GM18868 (cell line): Measurements from ENCODE around the gene RFESD.

ENCODE experiments used
- ATAC-seq: cut with Tn5 transposase; IDR thresholded peaks from one replicate; pipeline ENCODE4 v1.9.1; 2021; ENCODE audit warnings: mild to moderate bottlenecking, moderate library complexity; ENCODE audit not compliant: unreplicated experiment

Gene RFESD

GRCh38 chr5:95660060-95660459 lies 13.5 kb downstream of the RFESD start:
- ATAC-seq: no peak

GRCh38 chr5:95662946-95663345 lies 16.4 kb downstream of the RFESD start:
- ATAC-seq: no peak

GRCh38 chr5:95664204-95664786 lies 17.7 kb downstream of the RFESD start:
- ATAC-seq: no peak

GRCh38 chr5:95667061-95667618 lies 20.6 kb downstream of the RFESD start:
- no peak for ATAC-seq

- ATAC-seq: no peak
Measured at GRCh38 chr5:95667678-95668077, 21.1 kb downstream of the RFESD start.

GRCh38 chr5:95668216-95668615 lies 21.6 kb downstream of the RFESD start:
- no peak for ATAC-seq

- ATAC-seq: no peak
Measured at GRCh38 chr5:95668728-95669127, 22.2 kb downstream of the RFESD start.

GRCh38 chr5:95669540-95669939 lies 23.0 kb downstream of the RFESD start:
- no peak for ATAC-seq

GRCh38 chr5:95669985-95670384 lies 23.4 kb downstream of the RFESD start:
- no peak for ATAC-seq

- no peak for ATAC-seq
Measured at GRCh38 chr5:95670568-95670967, 24.0 kb downstream of the RFESD start.

- ATAC-seq: no peak
Measured at GRCh38 chr5:95671826-95672225, 25.2 kb downstream of the RFESD start.

GRCh38 chr5:95672641-95673040 lies 26.1 kb downstream of the RFESD start:
- no peak for ATAC-seq

GRCh38 chr5:95673081-95673480 lies 26.5 kb downstream of the RFESD start:
- no peak for ATAC-seq

- ATAC-seq: no peak
Measured at GRCh38 chr5:95682891-95683290, 36.3 kb downstream of the RFESD start, which contains the start of gene SPATA9. TSS of gene SPATA9 (minus strand) at chr5:95682991. CDS start at chr5:95682854, 137 bp downstream.

- no peak for ATAC-seq
Measured at GRCh38 chr5:95684361-95684760, 37.8 kb downstream of the RFESD start.

- no peak for ATAC-seq
Measured at GRCh38 chr5:95686651-95687050, 40.1 kb downstream of the RFESD start.

GRCh38 chr5:95689680-95690079 lies 43.1 kb downstream of the RFESD start:
- no peak for ATAC-seq

GRCh38 chr5:95690333-95690732 lies 43.8 kb downstream of the RFESD start:
- no peak for ATAC-seq

GRCh38 chr5:95697781-95698681 lies 51.5 kb downstream of the RFESD start:
- no peak for ATAC-seq

GRCh38 chr5:95699337-95699736 lies 52.8 kb downstream of the RFESD start:
- ATAC-seq: no peak

- no peak for ATAC-seq
Measured at GRCh38 chr5:95701074-95701473, 54.5 kb downstream of the RFESD start.

- no peak for ATAC-seq
Measured at GRCh38 chr5:95704150-95704549, 57.6 kb downstream of the RFESD start.
